ENCODE results near the gene IGFBP6. TPM values are rescaled to one million over a fixed set of nuclear protein-coding genes. Genes with fewer than 3 reads are reported as not detected.
A peak's percentile ranks its signal among the peaks of the same experiment; 100 is the strongest.

The IGFBP6 gene
- total RNA-seq, 2 donors from 2014 or later = 0.45 to 6.0 TPM

GRCh38 chr12:53063708-53064612, 33.5 kb upstream of the IGFBP6 start:
- no peak for ATAC-seq (replicated peaks)
- Mint-ChIP-seq H3K27ac (peak overlapping the region; percentile 70), H3K9me3 (no peaks in the 10 kb centered on the region), H3K4me1 (peaks cover 9% of the 10 kb centered on the region), H3K4me3 (no peak overlapping the region), H3K27me3 (no peaks in the 10 kb centered on the region), H3K36me3 (ENCODE audit: low read depth) (peaks cover 50% of the 10 kb centered on the region)

GRCh38 chr12:53064613-53065436, 32.6 kb upstream of the IGFBP6 start:
- ATAC-seq (replicated peaks) = no peak
- H3K4me3 Mint-ChIP-seq = no peak overlapping the region

GRCh38 chr12:53065470-53065869, 32.0 kb upstream of the IGFBP6 start:
- H3K36me3 Mint-ChIP-seq (ENCODE audit: low read depth) = peaks cover 54% of the 10 kb centered on the region
- no peak for ATAC-seq (replicated peaks)

More at GRCh38 chr12:53064613-53065436, 32.6 kb upstream of the IGFBP6 start:
- Mint-ChIP-seq H3K4me1 (peaks cover 9% of the 10 kb centered on the region), H3K36me3 (ENCODE audit: low read depth) (peaks cover 50% of the 10 kb centered on the region), H3K27ac (peak overlapping the region; percentile 70), H3K27me3 (no peaks in the 10 kb centered on the region), H3K9me3 (no peaks in the 10 kb centered on the region)

DNA sequence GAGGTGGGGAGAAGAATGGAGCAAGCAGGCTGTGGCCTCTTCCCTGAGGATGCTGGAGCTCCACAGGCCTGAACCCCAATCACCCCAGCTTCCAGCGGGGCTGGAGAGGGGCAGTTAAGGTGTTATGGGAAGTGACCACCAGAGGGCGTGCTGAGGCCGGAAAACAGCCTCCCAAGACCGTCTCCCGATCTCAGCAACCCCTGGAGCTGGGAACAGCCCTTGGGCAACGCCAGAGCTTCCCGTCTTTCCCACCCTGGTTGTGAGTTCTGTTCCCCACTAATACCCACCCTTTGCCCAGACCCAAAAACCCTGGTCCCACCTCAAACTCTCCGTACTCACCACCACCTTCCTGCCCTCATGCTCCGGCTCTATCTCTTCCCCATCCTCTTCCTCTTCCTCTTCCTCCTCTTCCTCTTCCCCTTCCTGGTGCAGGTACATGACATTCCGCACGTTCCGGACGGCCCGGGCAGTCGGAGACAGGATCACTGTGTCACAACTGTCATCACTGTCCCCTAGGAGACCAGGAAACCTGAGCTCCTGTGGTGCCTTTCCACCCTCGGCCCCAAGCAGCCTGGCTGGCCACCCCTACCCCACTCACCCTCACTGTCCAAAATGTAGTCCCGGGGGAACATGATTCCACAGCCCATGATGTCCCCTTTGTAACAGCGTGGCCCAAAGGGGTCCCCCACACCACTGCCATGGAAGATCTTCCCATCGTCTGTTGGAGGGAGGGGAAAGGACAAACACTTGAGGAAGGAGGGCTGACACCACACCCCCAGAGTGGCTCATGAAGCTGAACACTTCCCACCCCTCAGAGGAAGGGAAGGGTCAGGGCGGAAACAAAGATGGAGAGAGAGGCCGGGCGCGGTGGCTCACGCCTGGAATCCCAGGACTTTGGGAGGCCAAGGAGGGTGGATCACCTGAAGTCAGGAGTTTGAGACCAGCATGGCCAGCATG, 31.2 kb upstream of the IGFBP6 start:
- Mint-ChIP-seq H3K4me3 (no peak overlapping the region), H3K27ac (peak overlapping the region; percentile 67), H3K4me1 (peaks cover 9% of the 10 kb centered on the region), H3K27me3 (no peaks in the 10 kb centered on the region), H3K36me3 (ENCODE audit: low read depth) (peaks cover 61% of the 10 kb centered on the region), H3K9me3 (no peaks in the 10 kb centered on the region)
- ATAC-seq (replicated peaks) = peak; percentile 76

More at GRCh38 chr12:53065470-53065869, 32.0 kb upstream of the IGFBP6 start:
- H3K27me3 Mint-ChIP-seq = no peaks in the 10 kb centered on the region
- no peak overlapping the region for H3K4me3 Mint-ChIP-seq
- H3K9me3 Mint-ChIP-seq = no peaks in the 10 kb centered on the region
- H3K4me1 Mint-ChIP-seq = peaks cover 9% of the 10 kb centered on the region
- H3K27ac Mint-ChIP-seq = peak overlapping the region; percentile 70

- Mint-ChIP-seq H3K9me3 (no peaks in the 10 kb centered on the region), H3K4me1 (peaks cover 9% of the 10 kb centered on the region), H3K27ac (peak overlapping the region; percentile 67), H3K36me3 (ENCODE audit: low read depth) (peaks cover 72% of the 10 kb centered on the region), H3K27me3 (no peaks in the 10 kb centered on the region), H3K4me3 (no peak overlapping the region)
- ATAC-seq (replicated peaks) = peak; percentile 24
Measured at GRCh38 chr12:53067074-53067992, 30.1 kb upstream of the IGFBP6 start.

GRCh38 chr12:53067993-53068770, 29.3 kb upstream of the IGFBP6 start:
- Mint-ChIP-seq H3K27me3 (no peaks in the 10 kb centered on the region), H3K27ac (peak overlapping the region; percentile 62), H3K4me1 (peaks cover 13% of the 10 kb centered on the region), H3K4me3 (no peak overlapping the region), H3K36me3 (ENCODE audit: low read depth) (peaks cover 81% of the 10 kb centered on the region), H3K9me3 (no peaks in the 10 kb centered on the region)
- no peak for ATAC-seq (replicated peaks)

GRCh38 chr12:53068811-53069585, 28.5 kb upstream of the IGFBP6 start:
- peak overlapping the region; percentile 62 for H3K27ac Mint-ChIP-seq
- no peaks in the 10 kb centered on the region for H3K9me3 Mint-ChIP-seq
- no peak overlapping the region for H3K4me3 Mint-ChIP-seq

GRCh38 chr12:53069621-53070410, 27.7 kb upstream of the IGFBP6 start:
- Mint-ChIP-seq H3K27ac (peak overlapping the region; percentile 62), H3K4me1 (peaks cover 20% of the 10 kb centered on the region), H3K27me3 (no peaks in the 10 kb centered on the region), H3K4me3 (no peak overlapping the region), H3K36me3 (ENCODE audit: low read depth) (peaks cover 84% of the 10 kb centered on the region), H3K9me3 (no peaks in the 10 kb centered on the region)
- no peak for ATAC-seq (replicated peaks)

More at GRCh38 chr12:53068811-53069585, 28.5 kb upstream of the IGFBP6 start:
- no peaks in the 10 kb centered on the region for H3K27me3 Mint-ChIP-seq
- peaks cover 13% of the 10 kb centered on the region for H3K4me1 Mint-ChIP-seq
- peaks cover 82% of the 10 kb centered on the region for H3K36me3 Mint-ChIP-seq (ENCODE audit: low read depth)
- no peak for ATAC-seq (replicated peaks)

DNA sequence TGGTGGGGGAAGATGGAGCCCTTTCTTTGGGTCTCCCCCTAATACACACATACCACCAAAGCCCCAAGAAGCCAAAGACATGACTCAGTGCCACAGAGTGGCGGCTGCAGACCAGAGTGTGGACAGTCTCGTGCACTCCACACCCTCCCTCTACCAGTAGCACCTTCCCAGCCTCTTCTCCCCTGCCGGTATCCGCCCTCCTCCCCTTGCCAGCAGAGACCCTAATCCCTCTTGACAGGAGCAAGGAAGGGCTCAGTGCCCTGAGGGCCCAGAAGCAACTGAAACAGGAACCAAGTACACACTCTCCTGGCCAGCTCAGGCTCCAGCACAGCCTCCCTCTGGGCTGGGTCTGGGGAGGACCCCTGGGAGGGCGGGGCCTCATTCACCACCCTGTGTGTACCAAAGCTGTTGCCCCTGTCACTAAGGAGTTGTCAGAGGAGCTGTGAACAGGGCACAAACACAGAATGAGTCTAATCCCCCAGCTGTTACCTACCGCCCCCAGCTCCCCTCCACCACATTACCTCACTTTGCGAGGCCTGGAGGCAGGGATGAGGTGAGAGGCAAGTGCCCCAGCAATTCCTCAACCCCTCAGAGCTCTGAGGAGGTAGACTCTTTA, 26.5 kb upstream of the IGFBP6 start:
- H3K36me3 Mint-ChIP-seq (ENCODE audit: low read depth) = peaks cover 84% of the 10 kb centered on the region
- H3K27me3 Mint-ChIP-seq = no peaks in the 10 kb centered on the region
- ATAC-seq (replicated peaks) = no peak
- H3K27ac Mint-ChIP-seq = peak overlapping the region; percentile 56
- H3K4me1 Mint-ChIP-seq = peaks cover 23% of the 10 kb centered on the region
- H3K9me3 Mint-ChIP-seq = no peaks in the 10 kb centered on the region
- no peak overlapping the region for H3K4me3 Mint-ChIP-seq

DNA sequence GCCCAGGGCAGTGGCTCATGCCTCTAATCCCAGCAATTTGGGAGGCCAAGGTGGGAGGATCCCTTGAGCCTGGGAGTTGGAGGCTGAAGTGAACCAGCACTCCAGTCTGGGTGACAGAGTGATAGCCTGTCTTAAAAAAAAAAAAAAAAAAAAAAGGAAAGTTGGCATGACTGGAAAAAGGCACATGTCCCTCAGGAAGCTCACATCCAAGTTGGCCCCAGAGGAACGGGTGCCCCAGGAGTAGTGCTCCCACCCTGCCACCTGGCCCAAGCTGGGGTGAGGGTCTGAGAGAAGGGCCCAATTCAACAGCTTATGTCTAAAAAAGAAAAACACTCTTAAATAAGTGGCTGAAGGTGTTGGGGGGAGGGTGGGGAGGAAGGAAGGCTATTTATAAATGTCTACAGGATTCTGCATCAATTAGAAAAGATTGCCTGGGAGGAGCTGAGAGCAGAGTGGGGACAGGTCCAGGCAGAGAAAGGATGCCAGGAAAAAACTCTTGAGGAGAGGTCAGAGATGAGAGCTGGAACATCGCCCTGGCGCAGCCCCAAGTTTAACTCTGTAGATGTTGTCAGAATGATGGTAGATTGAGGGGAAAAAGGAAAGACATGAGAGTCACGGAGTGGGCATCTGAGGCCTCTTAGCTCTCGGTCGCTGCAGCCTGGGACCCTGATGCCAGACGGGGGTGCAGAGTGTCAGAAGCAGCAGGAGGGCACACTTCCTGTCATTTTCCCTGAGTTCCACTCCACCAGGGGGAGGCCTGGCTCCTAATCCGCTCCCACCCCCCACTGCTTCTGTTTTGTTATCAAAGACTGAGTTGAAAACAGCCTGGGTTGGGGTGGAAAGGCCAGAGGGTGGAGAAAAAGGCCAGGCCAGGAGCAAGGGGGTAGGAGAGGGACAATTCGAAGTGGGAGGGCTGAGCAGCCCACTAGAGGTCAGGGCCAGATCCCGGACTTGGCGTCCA, 25.6 kb upstream of the IGFBP6 start:
- peak overlapping the region; percentile 78 for H3K27ac Mint-ChIP-seq
- peaks cover 84% of the 10 kb centered on the region for H3K36me3 Mint-ChIP-seq (ENCODE audit: low read depth)
- H3K4me3 Mint-ChIP-seq = no peak overlapping the region
- no peaks in the 10 kb centered on the region for H3K9me3 Mint-ChIP-seq
- no peaks in the 10 kb centered on the region for H3K27me3 Mint-ChIP-seq
- ATAC-seq (replicated peaks) = no peak
- peaks cover 16% of the 10 kb centered on the region for H3K4me1 Mint-ChIP-seq

All from activated T-helper 17 cell treated with anti-CD3 and anti-CD28 coated beads, Interleukin-2, amount 50 U/mL, for 72 hours (primary cell).